Adrenal gland (tissue), 12 donors: ENCODE measurements around the gene DXO. TPM values are rescaled to one million over a fixed set of nuclear protein-coding genes. Genes with fewer than 3 reads are reported as not detected.

ENCODE experiments used
- DNase-seq, 7 donors: peaks; one replicate each; pipeline ENCODE4 v3.0.0-alpha.2; 2019 to 2020
- H3K27ac ChIP-seq, 5 donors: fragments of 200-600 bp; sonication (generic) in 4 of 5; 1 replicate in 3 of 5; 2 replicates in 2 of 5; pipeline versions ENCODE4 v1.5.1 to v1.8.0; 2016 to 2020; ENCODE audit warnings: mild to moderate bottlenecking in 1 of 5
- H3K27me3 ChIP-seq: fragments of 200-600 bp; 2 replicates; pipeline ENCODE4 v1.8.0; 2021
- H3K36me3 ChIP-seq, 2 donors: fragments of 200-600 bp; replicated peaks in 1 of 2; 1 replicate in 1 of 2; 2 replicates in 1 of 2; pipeline versions ENCODE4 v1.5.1 to v1.8.0; 2018 to 2022
- H3K4me1 ChIP-seq, 2 donors: fragments of 200-600 bp; replicated peaks in 1 of 2; 1 replicate in 1 of 2; 2 replicates in 1 of 2; pipeline versions ENCODE4 v1.5.1 to v1.8.0; 2018 to 2021
- H3K4me3 ChIP-seq, 4 donors: fragments of 200-600 bp; sonication (generic) in 3 of 4; one replicate each; pipeline ENCODE4 v1.5.1; 2016 to 2018
- H3K9me3 ChIP-seq, 3 donors: fragments of 200-600 bp; sonication (generic) in 1 of 3; replicated peaks in 1 of 3; 1 replicate in 2 of 3; 2 replicates in 1 of 3; pipeline versions ENCODE4 v1.5.1 to v1.8.0; 2016 to 2021
- CTCF ChIP-seq, 6 experiments: fragments of 450-650 bp in 4 of 6; fragments of 200-600 bp in 2 of 6; sonication (generic) in 1 of 6; IDR thresholded peaks; 1 replicate in 5 of 6; 2 replicates in 1 of 6; pipeline versions ENCODE4 v1.5.1 to v1.8.0; 2016 to 2021; ENCODE audit warnings: antibody characterized with exemption in 6 of 6, mild to moderate bottlenecking in 2 of 6, moderate library complexity in 1 of 6
- POLR2A ChIP-seq, 2 donors: fragments of 450-650 bp; IDR thresholded peaks; one replicate each; pipeline ENCODE4 v1.6.1; 2017; ENCODE audit warnings: antibody characterized with exemption in 2 of 2, mild to moderate bottlenecking in 2 of 2, moderate library complexity in 1 of 2
- WGBS, 4 donors: extraction: QIAGEN DNeasy Blood & Tissue Kit in 2 of 4; methylation state at CpG; one replicate each; pipeline versions ENCODE4 v1.1.5 to v1.1.7; 2013 to 2017; 5-methylcytosine and 5-hydroxymethylcytosine counted together
- intact Hi-C, 2 donors: fragments of 100-400 bp; cut with DNase I; formaldehyde crosslinking; loops; one replicate each; pipeline versions ENCODE4 v1.14.1 to v1.15.0; 2022 to 2023
- microRNA counts, 2 donors: library from miRNA; unstranded; fragments of <30 nt; microRNA quantifications; one replicate each; lab custom pipeline; 2016
- microRNA-seq, 3 donors: library from miRNA; unstranded; fragments of <30 nt; microRNA quantifications; one replicate each; pipeline ENCODE4, GENCODE V29; 2017 to 2020
- polyA plus RNA-seq, 3 donors: library from polyadenylated mRNA; stranded (reverse); fragments of 200-250 nt in 2 of 3; fragments of 350-450 nt in 1 of 3; fragmentation: Illumina TruSeq in 1 of 3; extraction: RNeasy Lipid Tissue Mini Kit (QIAGEN cat#74804) in 1 of 3; gene quantifications; one replicate each; pipeline ENCODE4 v1.2.3, GENCODE V29; 2013 to 2014
- small RNA-seq, 2 donors: library from RNA; depleted of rRNA; stranded (forward); fragments of <200 nt; gene quantifications; one replicate each; pipeline ENCODE3, GENCODE V24; 2016
- total RNA-seq, 9 donors: library from RNA; depleted of rRNA in 4 of 9; stranded (reverse); fragments of >200 nt in 4 of 9; fragments of 120-200 nt in 1 of 9; fragmentation: NEBNext Ultra II Directional in 1 of 9; extraction: Animal tissue kit (Norgen Biotek cat#: 25700) in 1 of 9; gene quantifications; one replicate each; pipeline versions ENCODE4 v1.1.0 to v1.2.4, GENCODE V29; 2013 to 2023
- donor health status: healthy with polysubstance abuse.
- donor health status: Bipolar disorder and iron deficiency.
- donor health status: DM: yes; HTN: yes; CAD: no.
- donor health status: DM: no; HTN: no; CAD: no.
- donor health status: DM: no; HTN: no; CAD: no.
- donor health status: DM: yes; HTN: yes; CAD: no.

Gene DXO
- total and polyA plus RNA-seq, 12 donors = 19.9 to 102 (median 45.0) TPM

GRCh38 chr6:31920811-31921210, 51.1 kb downstream of the DXO start:
- intact Hi-C loops = no loop called here
- 56 to 81% (median 70%) methylated on average over 1 to 2 of the region's 2 CpGs for whole genome bisulfite sequencing, 4 donors
- H3K4me3 ChIP-seq = no peak overlapping the region

More at GRCh38 chr6:31920811-31921210, 51.1 kb downstream of the DXO start:
- no peaks in the 10 kb centered on the region for H3K9me3 ChIP-seq
- no peaks in the 10 kb centered on the region for H3K4me1 ChIP-seq
- H3K27ac ChIP-seq = no peak overlapping the region
- TF ChIP-seq CTCF (IDR thresholded peaks at IDR 0.05) (no peak), POLR2A (IDR thresholded peaks at IDR 0.05) (no peak)
- H3K27me3 ChIP-seq = no peaks in the 10 kb centered on the region
- no peak for DNase-seq
- H3K36me3 ChIP-seq = no peaks in the 10 kb centered on the region

MicroRNAs within 50 kb of the gene (microRNA counts, 767-probe panel; counts per million panel counts)
- microRNA hsa-miR-1236 (lab: Ali Mortazavi, UCI) = 0 counts per million in 2 donors

Small RNA genes lying within 50 kb of the gene (microRNA-seq; reads per million reads assigned to microRNA genes)
- 0 reads per million in 3 donors for gene MIR1236

Small RNA genes lying within 50 kb of the gene (small RNA-seq; reads per million reads assigned to genes)
- gene AL645922.1 = 0 reads per million in 2 donors

Other genes with a start within 250 kb of the DXO start
Only the 30 nearest of the 33 such genes appear.
- gene MSH5, start 232.1 kb downstream of the DXO start, total RNA-seq = 10 to 100 TPM in 3 of 9 donors, 1 to 10 TPM in 6; 3.0 to 16.7 (median 5.9) TPM
- gene MSH5, start 232.1 kb downstream of the DXO start, polyA plus RNA-seq = 10 to 100 TPM in 2 of 3 donors, 1 to 10 TPM in 1; 3.6 to 24.5 (median 16.8) TPM
- gene SAPCD1, start 209.5 kb downstream of the DXO start, total RNA-seq = 1 to 10 TPM in 1 of 9 donors, under 1 TPM in 3, not detected in 5; 0.46 to 2.3 (median 0.84) TPM
- gene SAPCD1, start 209.5 kb downstream of the DXO start, polyA plus RNA-seq = 10 to 100 TPM in 1 of 3 donors, 1 to 10 TPM in 1, under 1 TPM in 1; 0.75 to 17.2 (median 6.0) TPM
- 1 to 10 TPM in 2 of 9 donors, under 1 TPM in 7; 0.17 to 2.3 (median 0.36) TPM for gene VWA7, start 194.8 kb downstream of the DXO start, total RNA-seq
- gene VWA7, start 194.8 kb downstream of the DXO start, polyA plus RNA-seq = 1 to 10 TPM in 2 of 3 donors, under 1 TPM in 1; 0.74 to 8.1 (median 1.1) TPM
- gene VARS1, start 176.4 kb downstream of the DXO start, total RNA-seq = 10 to 100 TPM; 15.0 to 90.8 (median 54.9) TPM
- gene VARS1, start 176.4 kb downstream of the DXO start, polyA plus RNA-seq = 10 to 100 TPM; 58.6 to 74.6 (median 59.2) TPM
- 10 to 100 TPM; 29.2 to 61.3 (median 43.5) TPM for gene LSM2, start 165.2 kb downstream of the DXO start, total RNA-seq
- gene LSM2, start 165.2 kb downstream of the DXO start, polyA plus RNA-seq = 10 to 100 TPM; 28.0 to 55.2 (median 42.8) TPM
- 1 to 10 TPM in 8 of 9 donors, under 1 TPM in 1; 0.79 to 4.3 (median 1.9) TPM for gene HSPA1L, start 156.9 kb downstream of the DXO start, total RNA-seq
- 1 to 10 TPM; 1.0 to 5.3 (median 1.1) TPM for gene HSPA1L, start 156.9 kb downstream of the DXO start, polyA plus RNA-seq
- 100 to 1,000 TPM; 102 to 261 (median 211) TPM for gene HSPA1A, start 156.6 kb downstream of the DXO start, total RNA-seq
- 10 to 100 TPM; 48.5 to 89.4 (median 84.3) TPM for gene HSPA1A, start 156.6 kb downstream of the DXO start, polyA plus RNA-seq
- 100 to 1,000 TPM; 156 to 424 (median 265) TPM for gene HSPA1B, start 144.4 kb downstream of the DXO start, total RNA-seq
- gene HSPA1B, start 144.4 kb downstream of the DXO start, polyA plus RNA-seq = 100 to 1,000 TPM in 1 of 3 donors, 10 to 100 TPM in 2; 29.0 to 102 (median 38.6) TPM
- 100 to 1,000 TPM; 101 to 178 (median 118) TPM for gene NEU1, start 109.3 kb downstream of the DXO start, total RNA-seq
- gene NEU1, start 109.3 kb downstream of the DXO start, polyA plus RNA-seq = 10 to 100 TPM; 57.8 to 94.7 (median 85.9) TPM
- gene SLC44A4, start 93.1 kb downstream of the DXO start, total RNA-seq = 10 to 100 TPM in 7 of 9 donors, 1 to 10 TPM in 2; 1.2 to 30.1 (median 16.4) TPM
- 1 to 10 TPM; 4.7 to 7.7 (median 5.1) TPM for gene SLC44A4, start 93.1 kb downstream of the DXO start, polyA plus RNA-seq
- 10 to 100 TPM; 22.5 to 67.6 (median 43.1) TPM for gene EHMT2, start 74.4 kb downstream of the DXO start, total RNA-seq
- 100 to 1,000 TPM in 1 of 3 donors, 10 to 100 TPM in 2; 16.8 to 107 (median 59.4) TPM for gene EHMT2, start 74.4 kb downstream of the DXO start, polyA plus RNA-seq
- gene ZBTB12, start 70.1 kb downstream of the DXO start, total RNA-seq = 10 to 100 TPM in 1 of 9 donors, 1 to 10 TPM in 6, under 1 TPM in 2; 0.69 to 14.5 (median 3.3) TPM
- gene ZBTB12, start 70.1 kb downstream of the DXO start, polyA plus RNA-seq = 1 to 10 TPM; 1.7 to 4.8 (median 2.6) TPM
- gene C2, start 44.4 kb downstream of the DXO start, total RNA-seq = 100 to 1,000 TPM in 1 of 9 donors, 10 to 100 TPM in 7, 1 to 10 TPM in 1; 4.6 to 107 (median 38.8) TPM
- gene C2, start 44.4 kb downstream of the DXO start, polyA plus RNA-seq = 10 to 100 TPM; 13.3 to 25.0 (median 19.0) TPM
- 100 to 1,000 TPM in 2 of 9 donors, 10 to 100 TPM in 6, under 1 TPM in 1; 0.78 to 166 (median 23.2) TPM for gene CFB, start 26.0 kb downstream of the DXO start, total RNA-seq
- 10 to 100 TPM; 10.2 to 76.4 (median 60.6) TPM for gene CFB, start 26.0 kb downstream of the DXO start, polyA plus RNA-seq
- 100 to 1,000 TPM in 3 of 9 donors, 10 to 100 TPM in 6; 64.4 to 107 (median 94.5) TPM for gene NELFE, start 13.2 kb downstream of the DXO start, total RNA-seq
- 100 to 1,000 TPM in 2 of 3 donors, 10 to 100 TPM in 1; 89.9 to 117 (median 106) TPM for gene NELFE, start 13.2 kb downstream of the DXO start, polyA plus RNA-seq
- 100 to 1,000 TPM in 4 of 9 donors, 10 to 100 TPM in 5; 29.9 to 231 (median 80.4) TPM for gene SKIC2, start 13.0 kb downstream of the DXO start, total RNA-seq
- 100 to 1,000 TPM in 2 of 3 donors, 10 to 100 TPM in 1; 38.8 to 330 (median 243) TPM for gene SKIC2, start 13.0 kb downstream of the DXO start, polyA plus RNA-seq
- gene C4A, start 9.9 kb upstream of the DXO start, total RNA-seq = 1,000 to 10,000 TPM in 6 of 9 donors, 100 to 1,000 TPM in 3; 547 to 2,285 (median 1,171) TPM
- gene C4A, start 9.9 kb upstream of the DXO start, polyA plus RNA-seq = 1,000 to 10,000 TPM in 1 of 3 donors, 100 to 1,000 TPM in 2; 212 to 1,408 (median 665) TPM
- gene C4B, start 42.7 kb upstream of the DXO start, total RNA-seq = 1,000 to 10,000 TPM in 7 of 9 donors, 100 to 1,000 TPM in 2; 948 to 5,092 (median 1,365) TPM
- 1,000 to 10,000 TPM in 1 of 3 donors, 100 to 1,000 TPM in 2; 236 to 1,852 (median 796) TPM for gene C4B, start 42.7 kb upstream of the DXO start, polyA plus RNA-seq
- 1,000 to 10,000 TPM in 8 of 9 donors, 100 to 1,000 TPM in 1; 780 to 6,352 (median 2,415) TPM for gene CYP21A2, start 66.3 kb upstream of the DXO start, total RNA-seq
- gene CYP21A2, start 66.3 kb upstream of the DXO start, polyA plus RNA-seq = 1,000 to 10,000 TPM in 2 of 3 donors, 100 to 1,000 TPM in 1; 528 to 4,039 (median 2,532) TPM
- 100 to 1,000 TPM; 105 to 403 (median 213) TPM for gene TNXB, start 137.2 kb upstream of the DXO start, total RNA-seq
- gene TNXB, start 137.2 kb upstream of the DXO start, polyA plus RNA-seq = 100 to 1,000 TPM in 2 of 3 donors, 10 to 100 TPM in 1; 19.6 to 506 (median 248) TPM
- gene ATF6B, start 156.1 kb upstream of the DXO start, total RNA-seq = 100 to 1,000 TPM in 2 of 9 donors, 10 to 100 TPM in 7; 17.7 to 109 (median 35.7) TPM
- 100 to 1,000 TPM in 1 of 3 donors, 10 to 100 TPM in 2; 42.3 to 136 (median 67.3) TPM for gene ATF6B, start 156.1 kb upstream of the DXO start, polyA plus RNA-seq
- gene FKBPL, start 158.2 kb upstream of the DXO start, total RNA-seq = 1 to 10 TPM; 1.6 to 8.9 (median 5.9) TPM
- gene FKBPL, start 158.2 kb upstream of the DXO start, polyA plus RNA-seq = 1 to 10 TPM; 4.9 to 6.1 (median 6.0) TPM
- 1 to 10 TPM in 6 of 9 donors, under 1 TPM in 2, not detected in 1; 0.22 to 4.8 (median 2.0) TPM for gene PRRT1, start 179.8 kb upstream of the DXO start, total RNA-seq
- 10 to 100 TPM in 2 of 3 donors, 1 to 10 TPM in 1; 1.6 to 26.0 (median 14.7) TPM for gene PRRT1, start 179.8 kb upstream of the DXO start, polyA plus RNA-seq
- 10 to 100 TPM; 10.4 to 33.6 (median 30.1) TPM for gene PPT2, start 182.0 kb upstream of the DXO start, total RNA-seq
- 10 to 100 TPM; 15.8 to 19.9 (median 16.5) TPM for gene PPT2, start 182.0 kb upstream of the DXO start, polyA plus RNA-seq
- gene EGFL8, start 192.5 kb upstream of the DXO start, total RNA-seq = 10 to 100 TPM in 3 of 9 donors, 1 to 10 TPM in 6; 1.3 to 22.1 (median 8.7) TPM
- gene EGFL8, start 192.5 kb upstream of the DXO start, polyA plus RNA-seq = 100 to 1,000 TPM in 1 of 3 donors, 10 to 100 TPM in 1, 1 to 10 TPM in 1; 4.6 to 103 (median 54.4) TPM
- 10 to 100 TPM; 51.9 to 91.9 (median 66.9) TPM for gene AGPAT1, start 203.9 kb upstream of the DXO start, total RNA-seq
- gene AGPAT1, start 203.9 kb upstream of the DXO start, polyA plus RNA-seq = 10 to 100 TPM; 63.5 to 75.8 (median 70.1) TPM
- gene RNF5, start 206.3 kb upstream of the DXO start, total RNA-seq = 100 to 1,000 TPM in 7 of 9 donors, 10 to 100 TPM in 2; 90.6 to 146 (median 115) TPM
- gene RNF5, start 206.3 kb upstream of the DXO start, polyA plus RNA-seq = 100 to 1,000 TPM in 1 of 3 donors, 10 to 100 TPM in 2; 47.2 to 120 (median 93.2) TPM
- 1 to 10 TPM in 8 of 9 donors, not detected in 1; 1.4 to 9.7 (median 3.1) TPM for gene AGER, start 212.1 kb upstream of the DXO start, total RNA-seq
- gene AGER, start 212.1 kb upstream of the DXO start, polyA plus RNA-seq = 10 to 100 TPM in 2 of 3 donors, 1 to 10 TPM in 1; 1.7 to 63.9 (median 18.1) TPM
- gene PBX2, start 218.1 kb upstream of the DXO start, total RNA-seq = 100 to 1,000 TPM in 1 of 9 donors, 10 to 100 TPM in 8; 34.4 to 109 (median 53.3) TPM
- gene PBX2, start 218.1 kb upstream of the DXO start, polyA plus RNA-seq = 100 to 1,000 TPM in 1 of 3 donors, 10 to 100 TPM in 2; 46.6 to 211 (median 85.1) TPM
- gene GPSM3, start 220.5 kb upstream of the DXO start, total RNA-seq = 10 to 100 TPM in 8 of 9 donors, 1 to 10 TPM in 1; 3.8 to 40.3 (median 17.6) TPM
- 10 to 100 TPM in 2 of 3 donors, 1 to 10 TPM in 1; 4.8 to 32.2 (median 15.9) TPM for gene GPSM3, start 220.5 kb upstream of the DXO start, polyA plus RNA-seq